CD4-positive, alpha-beta T cell treated with Interleukin-4 for 1 hour (primary cell): ENCODE data around the gene RAD51B.
A peak's percentile ranks its signal among the peaks of the same experiment; 100 is the strongest.
"Not testable (repeated sequence)": the region's sequence is repeated elsewhere in the genome, so short reads cannot be mapped to it uniquely, and the experiment has no call there.

Source experiments
- DNase-seq, 2 donors: peaks; one replicate each; pipeline ENCODE4 v3.0.0-alpha.2; 2020 to 2022

RAD51B gene

DNA sequence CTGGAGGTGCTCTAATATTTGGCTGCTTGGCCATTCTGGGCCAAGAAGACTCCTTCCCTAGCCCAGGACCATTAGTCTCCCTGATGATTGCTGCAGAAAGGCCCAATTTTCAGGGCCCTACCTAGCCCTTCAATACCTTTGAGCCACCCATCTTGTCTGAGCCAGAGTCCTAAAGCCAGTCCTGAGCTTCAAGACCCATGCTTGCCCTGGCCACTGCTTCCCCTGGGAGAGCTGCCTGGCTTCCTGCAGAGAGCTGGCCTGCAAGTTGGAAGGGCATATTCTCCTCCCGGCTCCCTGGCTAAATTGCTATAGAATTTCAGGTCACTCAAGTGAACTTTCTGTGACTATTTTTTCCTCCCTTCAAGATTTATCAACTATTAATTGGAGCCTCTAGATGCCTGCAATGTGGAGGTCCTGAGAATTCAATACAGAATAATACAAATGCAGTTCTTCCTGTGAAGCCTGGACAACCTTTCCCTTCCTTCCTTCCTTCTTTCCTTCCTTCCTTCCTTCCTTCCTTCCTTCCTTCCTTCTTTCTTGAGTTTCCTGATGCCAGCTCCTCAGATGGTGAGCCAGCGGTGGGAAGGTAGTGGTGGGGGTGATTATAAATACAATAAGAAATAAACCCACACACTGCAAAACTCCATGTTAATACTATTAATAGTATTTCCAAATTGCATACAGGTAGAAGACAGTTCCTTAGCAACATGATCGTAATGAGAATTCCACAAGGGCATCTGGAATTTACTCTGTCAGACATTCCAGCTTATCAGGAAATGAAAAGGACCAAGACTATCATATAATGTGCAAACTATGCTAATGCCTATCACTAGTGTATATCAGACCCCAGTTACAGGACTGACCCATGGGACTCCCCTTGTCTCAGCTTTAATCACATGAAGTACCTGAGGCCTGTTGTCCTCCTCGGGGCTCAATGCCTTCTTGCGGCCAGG lies 865.2 kb downstream of the RAD51B start:
- no peak for DNase-seq

DNA sequence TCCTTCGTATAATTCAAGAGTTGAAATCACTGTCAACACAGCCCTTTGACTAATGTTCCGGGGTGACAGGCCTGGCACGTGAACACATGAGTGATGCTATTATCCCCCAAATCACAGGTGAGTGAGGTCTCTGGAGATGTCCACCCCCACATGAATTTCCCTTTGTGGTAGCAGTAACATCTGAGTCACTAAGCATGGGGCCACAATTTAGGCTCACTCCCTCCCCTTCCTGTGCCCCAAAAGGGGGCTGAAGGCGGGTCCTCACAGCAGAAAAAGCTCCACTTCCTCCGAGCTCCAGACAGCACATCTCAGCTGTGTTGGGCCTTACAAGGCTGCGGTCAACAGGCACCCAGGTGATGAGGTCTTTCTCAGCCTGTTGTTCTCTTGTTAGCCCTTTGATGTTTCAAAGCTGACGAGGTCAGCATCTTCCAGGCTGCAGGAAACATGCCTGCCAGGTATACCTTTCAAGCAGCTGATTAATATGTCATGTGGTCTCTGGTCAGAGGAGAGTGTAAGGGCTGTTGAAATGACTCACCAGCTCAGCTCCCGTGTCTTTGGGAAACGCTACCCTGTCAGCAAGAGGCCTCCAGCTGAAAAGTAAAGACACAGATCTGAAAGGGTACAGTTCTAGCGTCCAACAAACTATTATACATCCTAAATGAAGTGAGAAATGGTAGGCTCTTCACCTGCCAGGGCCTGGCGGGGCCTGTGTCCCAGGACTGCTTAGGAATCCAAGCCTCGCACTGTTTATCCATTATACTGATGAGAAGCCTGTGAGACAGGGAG lies 866.0 kb downstream of the RAD51B start:
- peak; percentile 87 to 89 for DNase-seq

DNA sequence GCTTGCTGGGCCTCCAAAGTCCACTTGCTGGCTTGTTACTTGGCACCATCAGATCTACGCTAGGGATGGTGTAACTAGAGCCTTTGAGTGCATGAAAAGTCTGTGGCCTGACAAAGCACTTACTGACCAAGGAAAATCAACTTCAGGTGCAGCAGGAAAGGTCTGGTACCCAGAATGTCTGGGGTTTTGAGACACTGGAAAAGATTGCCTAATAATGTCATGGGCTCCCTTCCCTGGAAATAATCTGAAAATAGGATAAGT lies 866.6 kb downstream of the RAD51B start:
- no peak for DNase-seq

DNA sequence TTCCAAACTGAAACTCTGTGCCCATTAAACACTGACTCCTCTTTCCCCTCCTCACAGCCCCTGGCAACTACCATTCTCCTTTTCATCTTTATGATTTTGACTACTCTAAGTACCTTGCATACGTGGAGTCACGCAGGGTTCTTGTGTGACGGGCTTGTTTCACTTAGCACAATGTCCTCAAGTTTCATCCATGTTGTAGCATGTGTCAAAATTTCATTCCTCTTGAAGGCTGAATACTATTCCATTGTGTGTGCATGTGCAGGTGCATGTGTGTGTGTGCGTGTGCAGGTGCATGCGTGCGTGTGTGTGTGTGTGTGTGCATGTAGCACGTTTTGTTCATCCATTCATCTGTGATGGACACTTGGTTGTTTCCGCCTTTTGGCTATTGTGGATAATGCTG lies 867.1 kb downstream of the RAD51B start:
- no peak for DNase-seq

DNA sequence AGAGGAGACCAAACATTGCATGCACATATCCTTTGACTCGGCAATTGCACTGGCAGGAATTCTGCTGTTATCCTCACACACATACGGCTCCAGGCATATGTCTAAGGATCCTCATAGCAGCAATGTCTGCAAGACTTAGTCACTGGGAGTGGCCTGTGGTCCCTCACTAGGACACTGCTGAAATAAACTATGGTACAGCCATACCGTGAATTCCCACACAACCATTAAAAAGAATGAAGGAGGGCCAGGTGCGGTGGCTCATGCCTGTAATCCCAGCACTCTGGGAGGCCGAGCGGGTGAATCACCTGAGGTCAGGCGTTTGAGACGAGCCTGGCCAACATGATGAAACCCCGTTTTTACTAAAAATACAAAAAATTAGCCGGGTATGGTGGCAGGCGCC lies 868.2 kb downstream of the RAD51B start:
- DNase-seq, result no peak

DNA sequence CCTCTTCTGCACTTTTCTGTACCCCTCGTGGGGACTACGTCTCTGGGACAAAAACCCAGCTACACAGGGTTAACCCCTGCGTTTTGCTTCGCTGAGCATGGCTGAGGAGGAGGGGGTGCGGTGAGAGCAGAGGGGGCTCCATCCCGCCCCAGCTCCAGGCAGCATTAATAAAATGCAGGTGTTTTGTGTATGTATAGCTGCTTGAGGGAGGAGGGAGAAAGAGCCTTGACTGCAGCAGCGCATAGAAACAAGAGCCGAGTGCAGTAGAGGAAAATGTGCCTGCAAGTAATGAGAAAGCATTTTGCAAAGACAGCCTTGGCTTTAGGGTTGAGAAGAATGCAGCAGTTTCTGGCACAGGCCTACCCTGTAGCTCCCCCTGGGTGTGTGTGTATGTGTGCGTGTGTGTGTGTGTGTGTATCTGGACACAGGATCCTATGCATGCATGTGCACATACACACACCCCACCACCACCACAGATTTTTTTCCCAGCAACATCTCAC lies 869.3 kb downstream of the RAD51B start:
- DNase-seq, result no peak

DNA sequence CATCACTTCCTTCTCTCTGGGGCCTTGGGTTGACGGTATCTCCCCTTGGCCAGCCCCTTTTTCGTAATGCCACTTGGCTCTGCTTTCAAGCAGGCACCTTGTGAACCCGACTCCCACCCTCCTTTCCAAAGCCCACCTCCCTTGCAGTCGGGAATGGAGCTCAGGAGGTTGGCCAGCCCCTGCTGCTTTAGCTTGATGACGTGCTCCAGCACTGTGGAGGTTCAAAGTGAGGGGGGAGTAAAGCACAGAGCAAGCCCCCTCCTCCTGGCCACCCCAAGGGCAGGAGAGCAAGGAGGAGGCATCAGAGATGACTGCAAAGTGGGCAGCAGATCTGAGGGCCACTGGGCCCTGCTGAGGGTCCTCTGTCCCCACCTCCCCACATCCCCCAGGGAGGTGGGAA lies 869.9 kb downstream of the RAD51B start:
- DNase-seq, result no peak

DNA sequence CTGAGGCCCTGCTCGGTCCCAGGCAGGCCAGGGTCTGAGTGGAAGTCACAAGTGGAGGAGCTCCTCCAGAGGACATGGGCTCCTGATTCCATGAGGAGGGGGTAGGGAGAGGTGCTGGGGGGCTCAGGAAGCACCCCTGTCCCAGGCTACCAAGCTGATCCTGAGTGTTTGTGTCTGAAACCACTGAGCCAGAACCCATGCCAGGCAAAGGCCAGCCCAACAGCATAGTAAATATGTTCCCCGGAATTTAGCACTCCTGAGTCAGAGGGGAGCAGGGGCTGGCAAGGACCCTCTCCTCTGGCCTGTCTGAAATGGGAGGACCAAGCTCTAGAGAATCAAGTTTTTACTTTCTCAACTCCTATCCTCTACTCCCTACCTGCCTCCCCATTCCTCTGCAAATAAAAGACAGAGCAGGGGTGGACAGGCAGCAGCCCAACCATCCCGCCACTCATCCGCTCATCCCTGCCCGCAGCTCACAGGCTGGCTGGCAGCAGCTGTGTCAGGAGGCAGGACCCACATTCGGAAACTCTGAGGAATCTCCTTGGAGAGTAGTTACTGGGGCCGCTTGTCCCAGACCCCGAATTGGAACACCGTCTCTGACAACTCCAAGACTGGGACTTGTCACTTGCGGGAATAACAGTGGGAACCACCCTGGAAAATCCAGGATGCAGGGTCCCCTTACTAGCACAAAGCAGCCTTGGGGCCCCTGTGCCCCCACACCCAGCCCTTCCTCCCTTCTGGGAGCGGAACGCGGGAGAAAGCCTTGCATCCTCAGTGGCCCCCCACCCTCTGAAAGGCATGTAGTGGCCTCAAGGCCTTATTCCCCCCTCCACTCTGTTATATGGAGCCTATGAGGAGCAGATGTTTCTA lies 870.7 kb downstream of the RAD51B start:
- DNase-seq, result no peak

DNA sequence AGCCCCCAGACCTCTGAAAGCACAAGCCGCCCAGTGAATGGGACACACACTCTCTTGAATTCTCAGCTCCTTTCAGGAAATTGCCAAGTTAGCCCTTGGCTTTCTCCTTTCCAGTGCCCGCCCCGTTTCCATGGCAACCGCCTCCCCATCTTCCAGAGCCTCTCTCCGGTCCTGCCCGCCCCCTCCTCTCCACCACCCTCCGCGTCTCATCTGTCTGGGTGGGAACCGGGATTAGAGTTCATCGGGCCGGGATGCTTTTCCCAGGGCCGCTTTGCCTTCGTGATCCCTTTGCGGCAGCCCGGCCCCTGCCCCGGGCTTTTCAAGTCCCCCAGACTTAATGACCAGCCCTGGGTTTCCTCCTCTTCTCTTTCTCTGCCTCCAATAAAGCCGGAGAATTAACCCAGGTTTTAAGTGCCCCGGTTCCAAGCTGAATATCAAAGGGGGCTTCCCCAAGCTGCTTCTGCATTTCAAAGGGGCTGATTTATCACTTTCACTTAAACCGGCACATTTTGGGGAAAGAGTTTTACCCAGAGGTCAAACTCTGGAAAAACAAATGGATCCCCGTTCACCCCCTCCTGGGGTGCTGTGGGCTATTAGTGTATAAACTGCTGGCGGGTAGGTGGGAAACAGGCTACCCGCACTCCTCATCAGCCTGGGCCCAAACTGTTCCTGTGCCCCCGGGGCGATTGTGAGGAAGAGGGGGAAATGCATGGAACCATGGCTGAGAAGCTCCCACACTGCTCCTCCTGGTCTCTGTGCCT lies 871.6 kb downstream of the RAD51B start:
- no peak for DNase-seq

DNA sequence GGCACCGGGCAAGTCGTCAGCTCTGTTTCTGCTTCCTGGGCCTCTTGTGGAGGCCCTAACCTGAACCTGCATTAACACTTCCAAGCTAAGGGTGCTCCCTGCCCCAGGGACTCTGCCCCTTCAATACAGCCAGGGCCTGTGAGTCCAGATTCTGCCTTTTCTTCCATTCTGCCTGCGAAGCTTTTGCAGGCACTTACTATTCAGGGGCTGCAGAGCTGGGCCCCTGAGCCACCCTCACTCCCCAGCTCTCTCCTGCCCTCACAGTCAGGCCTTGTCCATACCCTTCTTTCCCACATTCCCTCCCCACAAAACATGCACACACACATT lies 872.2 kb downstream of the RAD51B start:
- DNase-seq, result no peak

DNA sequence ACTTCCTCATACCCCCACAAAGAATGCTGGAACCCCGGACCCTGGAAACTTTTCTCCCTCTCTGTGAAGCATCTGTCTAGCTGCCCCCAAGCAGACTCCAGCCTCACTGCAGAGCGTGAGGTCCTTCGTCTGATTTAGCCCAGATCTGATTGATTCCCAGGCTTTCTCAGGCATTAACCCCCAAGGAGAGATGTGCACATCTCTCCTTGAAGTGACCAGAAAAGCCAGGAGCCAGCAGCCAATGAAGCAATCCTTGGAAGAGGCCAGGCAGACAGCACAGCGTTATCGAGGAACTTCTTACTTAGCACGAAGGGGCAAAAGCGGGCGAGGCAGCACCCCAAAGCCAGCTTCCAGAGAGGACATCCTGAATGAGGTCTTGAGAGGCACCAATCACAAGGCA lies 872.6 kb downstream of the RAD51B start:
- no peak for DNase-seq

DNA sequence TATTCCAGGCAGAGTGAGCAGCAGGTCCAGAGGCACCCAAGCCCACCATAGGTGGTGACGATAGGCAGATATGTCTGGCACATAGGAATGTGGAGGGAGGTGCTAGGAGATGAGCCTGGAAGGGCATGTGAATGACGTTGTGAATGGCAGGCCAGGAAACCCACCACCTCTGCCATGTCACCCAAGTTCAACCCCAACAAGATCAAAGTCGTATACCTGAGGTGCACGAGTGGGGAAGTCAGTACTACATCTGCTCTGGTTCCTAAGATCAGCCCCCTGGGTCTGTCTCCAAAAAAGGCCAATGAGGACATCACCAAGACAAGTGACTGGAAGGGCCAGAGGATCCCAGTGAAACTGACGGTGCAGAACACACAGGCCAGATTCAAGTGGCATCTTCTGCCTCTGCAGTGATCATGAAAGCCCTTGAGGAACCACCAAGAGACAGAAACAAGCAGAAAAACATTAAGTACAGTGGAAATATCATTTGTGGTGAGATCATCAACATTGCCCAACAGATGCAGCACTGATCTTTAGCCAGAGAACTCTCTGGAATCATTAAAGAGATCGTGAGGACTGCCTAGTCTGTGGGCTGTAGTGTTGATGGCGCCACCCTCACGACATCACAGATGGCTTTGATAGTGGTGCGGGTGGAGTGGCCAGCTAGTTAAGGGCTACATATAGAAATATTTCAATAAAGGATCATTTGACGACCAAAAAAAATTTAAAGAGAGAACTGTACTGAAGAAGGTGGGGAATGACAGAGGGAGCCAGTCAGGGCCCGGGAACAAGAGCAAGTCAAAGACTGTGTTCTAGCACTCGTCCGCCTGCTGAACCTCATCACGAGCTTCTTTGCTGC lies 873.6 kb downstream of the RAD51B start:
- DNase-seq, result peak in 1 of 2 donors; percentile 18

DNA sequence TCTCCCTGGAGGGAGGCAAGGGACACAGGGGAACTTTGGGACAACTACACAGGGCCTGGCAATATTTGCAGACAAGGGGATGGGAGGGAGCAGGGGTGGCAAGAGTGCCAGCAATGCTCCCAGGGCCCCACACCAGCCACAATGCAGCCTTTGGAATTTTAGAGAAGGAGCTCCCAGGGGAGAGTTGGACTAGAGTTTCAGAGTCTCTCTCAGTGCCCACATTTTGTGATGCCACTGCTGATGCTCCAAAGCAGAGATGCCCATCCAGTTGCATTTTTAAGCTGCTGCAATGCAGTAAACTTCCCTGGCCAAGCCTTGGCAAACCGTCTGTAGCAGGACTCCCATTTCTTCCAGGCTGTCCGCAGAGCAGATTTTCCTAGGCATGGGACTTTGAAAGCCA lies 874.3 kb downstream of the RAD51B start:
- DNase-seq, result no peak

DNA sequence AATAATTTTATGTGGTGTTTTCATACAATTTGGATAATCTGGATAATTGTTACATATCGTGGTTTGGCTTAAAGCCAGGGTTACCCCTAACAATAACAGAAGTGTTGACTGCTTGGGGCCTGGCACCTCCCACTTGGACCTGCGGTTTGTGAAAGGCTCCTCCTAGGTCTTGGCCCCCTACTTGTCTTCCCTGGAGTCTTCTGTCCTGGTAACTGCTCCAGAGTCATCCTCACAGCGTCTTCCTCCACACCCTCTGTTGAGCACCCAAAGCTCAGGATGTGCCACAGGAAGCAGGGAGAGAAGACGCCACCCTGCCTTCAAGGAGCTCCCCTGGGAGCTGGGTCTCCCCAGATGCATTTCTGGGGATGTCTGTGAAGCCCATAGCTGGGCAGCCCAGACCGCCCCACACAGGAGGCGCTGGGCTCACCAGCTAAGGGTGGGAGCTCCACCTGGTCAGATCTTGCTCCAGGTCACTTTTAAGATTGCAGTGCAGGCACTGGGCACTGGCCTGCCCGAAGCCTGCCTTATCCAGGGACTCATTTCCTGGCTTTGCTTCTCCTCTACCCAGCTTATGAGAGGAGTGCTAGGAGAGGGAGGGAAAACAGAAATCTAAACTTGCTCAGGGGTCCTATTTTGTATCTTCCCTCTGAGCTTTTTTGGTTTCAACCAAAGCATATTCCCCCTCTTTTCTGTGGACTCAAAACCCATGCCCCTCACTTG lies 875.1 kb downstream of the RAD51B start:
- DNase-seq, result peak in 1 of 2 donors; percentile 18

DNA sequence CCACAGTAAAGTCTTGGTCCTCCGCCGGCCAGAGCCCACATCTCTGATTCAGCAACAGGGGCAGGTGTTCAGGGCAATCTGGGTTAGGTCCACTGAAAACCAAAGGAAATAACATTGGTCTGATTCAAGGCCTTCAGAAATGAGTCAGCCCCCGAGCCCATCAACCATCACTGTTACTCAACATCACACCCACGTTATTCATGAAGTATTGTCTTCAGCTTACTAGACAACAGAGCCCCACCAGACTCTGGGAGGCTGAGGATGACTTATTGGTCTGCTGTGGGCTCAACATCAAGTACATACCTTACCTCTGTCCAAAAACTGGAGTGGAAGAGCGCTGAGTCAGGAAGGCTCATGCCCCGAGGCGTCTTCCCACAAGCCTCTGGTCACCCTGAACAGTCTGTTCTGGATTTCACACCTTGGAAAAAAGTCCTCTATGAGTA lies 875.8 kb downstream of the RAD51B start:
- DNase-seq, result peak in 1 of 2 donors; percentile 62

DNA sequence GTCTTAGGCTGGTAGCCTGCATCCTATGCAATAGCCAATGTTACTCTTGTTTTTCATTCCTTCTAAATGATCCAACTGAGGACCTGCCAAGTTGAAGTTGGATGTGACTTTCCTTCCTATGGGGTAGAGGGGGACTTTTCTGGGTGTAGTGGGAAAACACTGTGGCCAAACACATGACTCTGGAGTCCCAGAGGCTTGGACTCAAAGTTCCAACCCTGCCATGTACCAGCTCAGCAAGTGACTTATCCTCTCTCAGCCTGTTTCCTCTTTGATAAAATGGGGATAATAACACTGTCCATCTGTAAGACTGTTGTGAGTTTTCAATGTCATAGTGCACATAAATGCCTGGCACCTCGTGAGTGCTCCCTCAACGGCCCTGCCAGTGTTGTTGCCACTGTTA lies 876.3 kb downstream of the RAD51B start:
- DNase-seq, result no peak

DNA sequence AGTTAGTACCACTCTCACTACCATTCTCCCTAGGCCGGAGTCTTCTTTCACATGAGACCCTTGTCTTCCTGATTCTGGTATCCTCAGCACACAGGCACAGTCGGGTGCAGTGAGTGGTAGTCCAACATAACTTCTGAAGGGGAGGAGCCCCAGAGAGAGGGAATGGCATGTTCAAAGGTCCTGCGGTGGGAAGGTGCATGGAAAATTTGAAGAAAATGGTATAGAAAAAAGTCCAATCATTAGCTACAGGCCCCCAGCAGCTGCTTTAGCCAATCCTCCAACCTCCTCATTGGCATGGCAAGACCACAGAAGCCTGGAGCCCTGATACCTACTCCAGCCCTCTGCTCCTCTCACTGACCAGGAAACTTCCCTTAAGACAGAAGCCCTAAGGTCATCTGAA lies 876.7 kb downstream of the RAD51B start:
- DNase-seq, result no peak

DNA sequence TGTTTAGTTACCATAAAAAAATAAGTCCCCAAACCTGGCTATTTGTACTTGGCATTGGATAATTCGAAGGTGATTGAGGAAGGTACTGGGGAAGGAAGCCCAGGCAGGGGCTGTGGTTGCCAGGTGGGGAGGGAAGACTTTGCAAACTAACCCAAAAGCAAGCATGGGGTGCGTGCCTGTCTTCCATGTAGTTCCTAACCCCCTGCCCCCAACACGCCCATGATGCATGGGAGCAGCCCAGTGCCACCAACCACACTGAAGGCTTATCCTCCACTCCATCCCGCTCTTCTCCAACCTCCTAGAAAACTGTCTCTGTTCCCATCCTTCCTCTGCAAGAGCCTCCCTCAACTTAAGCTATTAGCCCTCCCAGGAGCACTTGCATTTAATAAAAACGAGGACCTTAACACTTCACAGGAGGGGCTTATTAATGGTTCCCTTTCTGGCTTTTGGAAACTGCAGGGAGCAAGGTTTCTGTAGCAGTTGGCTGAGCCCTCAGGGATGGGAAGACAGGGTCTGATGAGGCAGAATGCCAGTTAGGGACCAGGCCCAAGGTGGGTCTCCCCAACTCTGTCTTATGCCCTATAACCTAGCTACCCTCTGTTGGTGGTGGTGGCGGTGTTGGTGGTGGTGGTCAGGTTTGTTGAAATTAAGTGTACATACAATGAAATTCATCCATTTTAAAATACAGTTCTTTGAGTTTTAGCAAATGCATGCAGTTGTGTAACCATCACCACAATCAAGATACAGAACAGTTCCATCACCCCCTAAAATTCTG lies 877.3 kb downstream of the RAD51B start:
- DNase-seq, result no peak

DNA sequence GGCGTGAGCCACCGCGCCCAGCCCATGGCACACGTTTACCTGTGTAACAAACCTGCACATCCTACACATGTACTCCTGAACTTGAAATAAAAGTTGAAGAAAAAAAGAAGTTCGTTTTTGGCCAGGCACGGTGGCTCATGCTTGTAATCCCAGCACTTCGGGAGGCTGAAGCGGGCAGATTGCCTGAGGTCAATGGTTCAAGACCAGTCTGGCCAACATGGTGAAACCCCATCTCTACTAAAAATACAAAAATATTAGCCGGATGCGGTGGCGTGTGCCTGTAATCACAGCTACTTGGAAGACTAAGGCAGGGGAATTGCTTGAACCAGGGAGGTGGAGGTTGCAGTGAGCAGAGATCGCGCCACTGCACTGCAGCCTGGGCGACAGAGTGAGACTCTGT lies 879.2 kb downstream of the RAD51B start:
- not testable (repeated sequence) for DNase-seq
